ENCODE measurements around the gene IRF4.

The IRF4 gene

DNA sequence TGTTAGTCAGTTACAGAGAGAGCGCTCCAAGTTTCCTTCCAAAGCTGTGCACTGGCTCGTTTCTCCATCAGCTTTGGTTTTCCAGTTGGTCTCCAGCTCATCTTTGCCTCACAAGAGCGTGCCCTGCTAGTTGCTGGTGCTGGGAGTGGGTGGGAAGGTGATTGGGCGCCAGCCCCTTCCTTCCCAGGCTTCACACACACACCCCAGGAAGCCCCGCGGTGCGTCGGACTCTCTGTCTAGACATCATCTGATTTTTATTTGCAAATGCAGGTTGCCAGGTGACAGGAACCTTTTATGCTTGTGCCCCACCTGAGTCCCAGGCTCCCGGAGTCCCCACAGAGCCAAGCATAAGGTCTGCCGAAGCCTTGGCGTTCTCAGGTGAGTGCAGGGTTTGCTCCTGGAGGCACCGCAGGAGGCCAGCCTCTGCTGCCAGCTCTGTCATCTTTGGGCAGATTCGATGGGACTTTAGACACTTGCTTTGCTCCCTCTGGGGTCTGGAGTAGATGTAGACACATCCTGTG, 7.1 kb downstream of the IRF4 start:
- DNase-seq (ENCODE audit: low read depth), result no peak

DNA sequence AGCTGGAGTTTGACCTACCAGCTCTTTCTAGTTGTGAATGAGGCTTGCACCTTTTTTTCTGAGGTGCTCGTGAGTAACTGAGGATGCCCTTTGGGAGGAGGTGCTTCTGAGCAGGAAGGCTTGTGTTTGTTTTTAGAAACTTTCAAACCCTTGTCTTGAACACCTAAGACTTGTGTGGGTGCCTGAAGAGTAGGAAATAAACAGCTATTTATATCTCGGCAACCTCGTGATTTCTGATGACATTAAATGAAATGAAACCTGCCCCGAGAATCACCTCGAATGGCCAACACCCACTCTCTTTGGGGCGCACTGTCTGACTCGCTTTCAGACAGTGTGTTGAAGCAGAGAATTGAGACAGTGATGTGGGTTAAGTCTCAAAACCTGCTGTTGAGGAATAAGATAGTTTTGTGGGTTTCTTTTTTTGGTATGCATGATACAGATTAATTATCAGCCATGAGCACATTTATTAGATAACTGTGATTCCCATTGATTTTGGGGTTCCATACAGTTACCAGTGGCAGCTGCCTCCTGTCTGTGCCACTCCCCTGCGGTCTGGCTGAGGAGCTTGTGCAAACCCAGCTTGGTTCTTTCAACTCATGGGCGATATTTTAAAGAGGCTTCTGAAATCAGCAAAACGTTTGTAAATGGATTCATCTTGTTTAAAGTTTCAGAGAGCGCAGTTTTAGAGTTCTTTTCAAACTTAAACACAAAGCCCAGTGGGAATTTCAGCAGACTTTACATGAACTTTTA, 8.4 kb downstream of the IRF4 start:
- no peak for DNase-seq (ENCODE audit: low read depth)

DNA sequence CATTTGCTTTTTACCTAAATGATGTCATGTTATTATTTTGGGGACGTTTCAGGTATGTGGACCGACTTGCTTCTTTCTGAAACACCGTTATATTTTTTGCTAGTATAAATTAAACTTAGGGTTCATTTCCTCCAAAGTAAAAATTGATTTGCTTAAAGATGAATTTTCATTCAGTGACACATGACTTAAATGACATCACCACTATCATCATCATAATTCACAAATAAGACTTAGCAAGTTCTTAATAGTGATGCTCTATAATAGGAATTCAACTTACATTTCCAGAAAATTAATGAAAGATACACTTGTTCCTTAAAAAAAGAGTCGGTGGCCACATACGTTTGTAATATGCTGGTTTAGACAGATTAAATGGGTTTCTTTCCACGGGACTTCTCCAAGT, 9.3 kb downstream of the IRF4 start:
- no peak for DNase-seq (ENCODE audit: low read depth)

DNA sequence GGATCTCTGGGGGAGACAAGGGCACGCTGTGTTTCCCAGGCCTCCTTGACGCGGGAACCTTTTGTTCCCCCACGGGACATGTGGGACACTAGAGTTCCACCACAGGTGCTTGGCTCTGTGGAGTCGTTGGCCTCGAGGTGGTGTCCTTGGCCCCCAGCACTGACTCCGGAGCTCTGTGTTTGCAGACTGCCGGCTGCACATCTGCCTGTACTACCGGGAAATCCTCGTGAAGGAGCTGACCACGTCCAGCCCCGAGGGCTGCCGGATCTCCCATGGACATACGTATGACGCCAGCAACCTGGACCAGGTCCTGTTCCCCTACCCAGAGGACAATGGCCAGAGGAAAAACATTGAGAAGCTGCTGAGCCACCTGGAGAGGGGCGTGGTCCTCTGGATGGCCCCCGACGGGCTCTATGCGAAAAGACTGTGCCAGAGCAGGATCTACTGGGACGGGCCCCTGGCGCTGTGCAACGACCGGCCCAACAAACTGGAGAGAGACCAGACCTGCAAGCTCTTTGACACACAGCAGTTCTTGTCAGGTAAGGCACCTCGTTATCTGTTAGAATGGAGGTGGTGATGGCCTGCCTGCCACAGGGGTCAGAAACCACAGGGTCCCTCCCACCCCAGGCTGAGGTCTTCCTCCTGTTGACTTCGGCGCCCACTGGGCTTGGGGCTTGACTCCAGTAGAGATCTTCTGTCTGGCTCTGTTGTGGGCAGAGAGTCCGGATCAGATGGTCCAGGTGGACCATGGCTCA, 9.9 kb downstream of the IRF4 start:
- no peak for DNase-seq (ENCODE audit: low read depth)

DNA sequence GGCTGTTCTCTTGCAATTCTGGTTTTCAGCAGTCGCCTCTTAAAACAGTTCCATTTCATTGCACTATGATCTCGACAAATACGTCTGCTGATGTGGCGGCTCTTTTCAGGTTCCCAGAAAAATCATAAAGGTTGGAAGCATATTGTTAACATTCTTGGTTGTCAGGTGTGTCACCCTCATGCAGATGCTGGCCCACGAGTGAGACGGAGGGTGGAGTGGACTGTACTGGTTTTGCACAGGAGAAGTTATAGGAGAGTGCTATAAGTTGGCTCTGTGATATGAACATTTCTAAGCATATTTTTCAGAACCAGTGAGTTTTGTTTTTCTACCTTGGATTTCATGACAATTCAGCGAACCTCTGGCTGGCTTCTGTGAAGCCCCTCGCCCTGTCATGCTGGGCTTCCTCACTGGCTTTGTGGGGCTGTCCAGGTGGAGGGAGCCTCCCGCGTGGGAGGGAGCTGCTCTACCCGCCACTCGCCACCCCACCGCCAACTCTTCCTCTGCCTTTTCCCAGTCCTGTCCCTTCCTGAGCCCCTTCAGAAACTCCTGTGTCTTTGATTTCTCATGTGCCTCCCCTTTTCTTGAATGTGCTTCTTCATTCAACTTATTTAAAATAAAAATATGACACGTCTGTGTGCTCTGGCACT, 10.6 kb downstream of the IRF4 start:
- no peak for DNase-seq (ENCODE audit: low read depth)

DNA sequence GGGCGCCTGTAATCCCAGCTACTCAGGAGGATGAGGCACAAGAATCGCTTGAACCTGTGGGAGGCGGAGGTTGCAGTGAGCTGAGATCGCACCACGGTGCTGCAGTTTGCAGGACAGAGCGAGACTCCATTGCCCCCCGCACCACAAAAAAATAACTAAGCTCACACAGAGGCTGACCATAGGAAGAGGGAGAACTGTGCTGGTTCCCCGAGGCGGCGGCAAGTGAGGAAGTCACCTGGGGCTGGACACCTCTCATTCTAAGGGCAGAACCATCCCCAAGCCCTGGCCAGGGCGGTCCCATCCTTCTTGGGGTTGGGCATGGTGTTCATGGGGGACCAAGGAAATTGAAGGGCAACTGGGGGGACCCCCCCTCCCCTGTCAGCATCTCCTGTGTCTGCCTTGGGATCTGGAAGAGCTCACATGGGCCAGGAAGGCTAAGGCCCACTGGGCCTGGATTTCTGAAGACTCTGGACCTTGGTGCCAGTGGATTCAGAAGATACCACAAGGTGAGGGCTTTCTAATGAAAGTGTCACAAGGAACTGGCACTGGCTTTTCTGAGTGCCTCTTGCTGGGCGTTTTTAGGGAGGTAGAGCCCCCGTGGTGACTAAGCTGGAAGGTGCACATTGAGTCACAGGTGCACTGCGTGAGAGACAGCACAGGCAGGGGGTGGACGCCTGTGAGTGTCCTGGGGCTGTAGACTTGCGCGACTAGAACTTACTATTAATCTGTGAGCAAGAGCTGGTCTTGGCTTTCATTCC, 11.5 kb downstream of the IRF4 start:
- no peak for DNase-seq (ENCODE audit: low read depth)

DNA sequence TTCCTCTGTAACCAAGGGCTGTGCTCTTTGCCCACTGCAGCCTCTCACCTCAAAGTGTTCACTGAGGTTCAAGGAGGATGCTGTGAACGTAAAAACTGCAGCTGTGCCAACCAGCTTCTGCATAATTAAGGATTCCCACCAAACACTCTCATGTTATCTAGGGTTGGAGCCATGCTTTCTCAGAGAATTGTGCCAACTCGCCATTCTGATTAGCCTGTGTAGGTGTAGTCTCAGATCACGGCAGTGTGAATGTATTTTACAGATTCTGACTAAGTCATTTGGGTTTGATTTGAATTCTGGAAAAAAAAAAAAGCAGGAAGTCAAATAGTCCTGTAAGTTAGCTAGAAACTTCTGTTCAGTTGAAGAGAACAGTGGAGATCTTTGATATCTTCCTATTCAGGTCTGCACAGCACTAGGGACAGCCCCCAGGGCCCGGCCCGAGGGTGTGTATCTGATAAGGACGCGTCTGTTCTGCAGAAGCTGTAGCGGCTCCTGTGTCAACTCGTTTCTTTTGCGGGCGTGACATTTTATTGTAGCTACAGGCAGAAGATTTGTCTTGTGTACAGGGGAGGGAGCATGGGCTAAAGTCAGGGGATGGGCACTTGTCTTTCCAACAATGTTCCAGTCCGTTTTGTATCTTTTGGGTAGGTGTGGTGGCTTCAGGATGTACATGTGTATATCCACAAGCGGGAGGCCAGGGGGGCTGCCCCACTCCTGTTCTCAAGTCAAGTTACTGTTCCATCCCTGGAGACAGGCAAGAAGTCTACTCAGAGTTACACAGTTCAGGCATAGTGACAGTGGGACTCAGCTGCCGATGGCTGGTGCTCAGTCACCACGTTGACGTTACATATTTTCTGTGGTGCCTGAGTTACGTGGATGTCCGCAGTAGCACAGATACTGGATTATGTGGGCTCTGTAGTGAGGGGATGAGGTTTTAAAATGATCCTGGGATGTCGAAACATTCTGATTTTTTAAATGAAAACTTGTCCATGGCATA, 12.4 kb downstream of the IRF4 start:
- DNase-seq (ENCODE audit: low read depth), result no peak

DNA sequence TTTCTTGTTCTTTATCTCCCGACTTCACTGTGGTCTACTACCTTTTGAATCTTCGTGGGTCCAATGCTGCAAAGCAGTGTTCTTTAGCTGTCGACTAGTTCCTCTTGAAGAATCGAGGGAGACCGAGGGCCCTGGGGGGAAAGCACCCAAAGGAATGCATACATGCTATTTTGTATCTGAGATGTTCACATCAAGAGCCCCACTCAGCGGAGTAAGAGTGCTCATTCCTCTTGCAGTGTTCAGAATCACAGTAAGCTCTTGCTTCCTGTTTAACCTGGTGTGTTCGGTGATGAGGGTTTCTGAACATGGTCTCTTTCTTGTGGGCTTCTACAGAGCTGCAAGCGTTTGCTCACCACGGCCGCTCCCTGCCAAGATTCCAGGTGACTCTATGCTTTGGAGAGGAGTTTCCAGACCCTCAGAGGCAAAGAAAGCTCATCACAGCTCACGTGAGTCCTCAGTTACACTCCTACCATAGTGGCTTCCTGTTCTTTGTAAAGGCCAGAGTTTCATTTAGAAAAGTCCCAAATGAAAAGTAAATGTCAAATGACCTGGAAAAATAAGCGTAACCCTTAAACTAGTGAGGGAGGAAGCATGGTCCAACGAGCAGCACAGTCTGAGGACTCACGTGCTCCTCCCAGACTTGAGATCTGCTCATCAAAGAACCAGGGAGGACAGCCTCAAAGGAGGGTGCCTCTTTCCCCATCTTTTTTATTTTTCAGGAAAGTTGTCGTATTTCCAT, 13.3 kb downstream of the IRF4 start:
- DNase-seq (ENCODE audit: low read depth), result no peak

DNA sequence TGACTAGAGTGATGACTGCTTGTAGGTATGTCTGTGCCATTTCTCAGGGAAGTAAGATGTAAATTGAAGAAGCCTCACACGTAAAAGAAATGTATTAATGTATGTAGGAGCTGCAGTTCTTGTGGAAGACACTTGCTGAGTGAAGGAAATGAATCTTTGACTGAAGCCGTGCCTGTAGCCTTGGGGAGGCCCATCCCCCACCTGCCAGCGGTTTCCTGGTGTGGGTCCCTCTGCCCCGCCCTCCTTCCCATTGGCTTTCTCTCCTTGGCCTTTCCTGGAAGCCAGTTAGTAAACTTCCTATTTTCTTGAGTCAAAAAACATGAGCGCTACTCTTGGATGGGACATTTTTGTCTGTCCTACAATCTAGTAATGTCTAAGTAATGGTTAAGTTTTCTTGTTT, 16.6 kb downstream of the IRF4 start:
- no peak for DNase-seq (ENCODE audit: low read depth)

DNA sequence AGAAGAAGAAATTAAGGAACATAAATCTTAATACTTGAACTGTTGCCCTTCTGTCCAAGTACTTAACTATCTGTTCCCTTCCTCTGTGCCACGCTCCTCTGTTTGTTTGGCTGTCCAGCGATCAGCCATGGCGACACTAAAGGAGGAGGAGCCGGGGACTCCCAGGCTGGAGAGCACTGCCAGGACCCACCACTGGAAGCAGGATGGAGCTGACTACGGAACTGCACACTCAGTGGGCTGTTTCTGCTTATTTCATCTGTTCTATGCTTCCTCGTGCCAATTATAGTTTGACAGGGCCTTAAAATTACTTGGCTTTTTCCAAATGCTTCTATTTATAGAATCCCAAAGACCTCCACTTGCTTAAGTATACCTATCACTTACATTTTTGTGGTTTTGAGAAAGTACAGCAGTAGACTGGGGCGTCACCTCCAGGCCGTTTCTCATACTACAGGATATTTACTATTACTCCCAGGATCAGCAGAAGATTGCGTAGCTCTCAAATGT, 17.1 kb downstream of the IRF4 start:
- DNase-seq (ENCODE audit: low read depth), result no peak

DNA sequence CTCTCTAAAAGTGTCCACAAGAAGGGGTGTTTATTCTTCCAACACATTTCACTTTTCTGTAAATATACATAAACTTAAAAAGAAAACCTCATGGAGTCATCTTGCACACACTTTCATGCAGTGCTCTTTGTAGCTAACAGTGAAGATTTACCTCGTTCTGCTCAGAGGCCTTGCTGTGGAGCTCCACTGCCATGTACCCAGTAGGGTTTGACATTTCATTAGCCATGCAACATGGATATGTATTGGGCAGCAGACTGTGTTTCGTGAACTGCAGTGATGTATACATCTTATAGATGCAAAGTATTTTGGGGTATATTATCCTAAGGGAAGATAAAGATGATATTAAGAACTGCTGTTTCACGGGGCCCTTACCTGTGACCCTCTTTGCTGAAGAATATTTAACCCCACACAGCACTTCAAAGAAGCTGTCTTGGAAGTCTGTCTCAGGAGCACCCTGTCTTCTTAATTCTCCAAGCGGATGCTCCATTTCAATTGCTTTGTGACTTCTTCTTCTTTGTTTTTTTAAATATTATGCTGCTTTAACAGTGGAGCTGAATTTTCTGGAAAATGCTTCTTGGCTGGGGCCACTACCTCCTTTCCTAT, 17.9 kb downstream of the IRF4 start:
- DNase-seq (ENCODE audit: low read depth), result no peak

DNA sequence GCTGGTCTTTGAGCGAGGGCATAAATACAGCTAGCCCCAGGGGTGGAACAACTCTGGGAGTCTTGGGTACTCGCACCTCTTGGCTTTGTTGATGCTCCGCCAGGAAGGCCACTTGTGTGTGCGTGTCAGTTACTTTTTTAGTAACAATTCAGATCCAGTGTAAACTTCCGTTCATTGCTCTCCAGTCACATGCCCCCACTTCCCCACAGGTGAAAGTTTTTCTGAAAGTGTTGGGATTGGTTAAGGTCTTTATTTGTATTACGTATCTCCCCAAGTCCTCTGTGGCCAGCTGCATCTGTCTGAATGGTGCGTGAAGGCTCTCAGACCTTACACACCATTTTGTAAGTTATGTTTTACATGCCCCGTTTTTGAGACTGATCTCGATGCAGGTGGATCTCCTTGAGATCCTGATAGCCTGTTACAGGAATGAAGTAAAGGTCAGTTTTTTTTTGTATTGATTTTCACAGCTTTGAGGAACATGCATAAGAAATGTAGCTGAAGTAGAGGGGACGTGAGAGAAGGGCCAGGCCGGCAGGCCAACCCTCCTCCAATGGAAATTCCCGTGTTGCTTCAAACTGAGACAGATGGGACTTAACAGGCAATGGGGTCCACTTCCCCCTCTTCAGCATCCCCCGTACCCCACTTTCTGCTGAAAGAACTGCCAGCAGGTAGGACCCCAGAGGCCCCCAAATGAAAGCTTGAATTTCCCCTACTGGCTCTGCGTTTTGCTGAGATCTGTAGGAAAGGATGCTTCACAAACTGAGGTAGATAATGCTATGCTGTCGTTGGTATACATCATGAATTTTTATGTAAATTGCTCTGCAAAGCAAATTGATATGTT, 19.2 kb downstream of the IRF4 start:
- no peak for DNase-seq (ENCODE audit: low read depth)

DNA sequence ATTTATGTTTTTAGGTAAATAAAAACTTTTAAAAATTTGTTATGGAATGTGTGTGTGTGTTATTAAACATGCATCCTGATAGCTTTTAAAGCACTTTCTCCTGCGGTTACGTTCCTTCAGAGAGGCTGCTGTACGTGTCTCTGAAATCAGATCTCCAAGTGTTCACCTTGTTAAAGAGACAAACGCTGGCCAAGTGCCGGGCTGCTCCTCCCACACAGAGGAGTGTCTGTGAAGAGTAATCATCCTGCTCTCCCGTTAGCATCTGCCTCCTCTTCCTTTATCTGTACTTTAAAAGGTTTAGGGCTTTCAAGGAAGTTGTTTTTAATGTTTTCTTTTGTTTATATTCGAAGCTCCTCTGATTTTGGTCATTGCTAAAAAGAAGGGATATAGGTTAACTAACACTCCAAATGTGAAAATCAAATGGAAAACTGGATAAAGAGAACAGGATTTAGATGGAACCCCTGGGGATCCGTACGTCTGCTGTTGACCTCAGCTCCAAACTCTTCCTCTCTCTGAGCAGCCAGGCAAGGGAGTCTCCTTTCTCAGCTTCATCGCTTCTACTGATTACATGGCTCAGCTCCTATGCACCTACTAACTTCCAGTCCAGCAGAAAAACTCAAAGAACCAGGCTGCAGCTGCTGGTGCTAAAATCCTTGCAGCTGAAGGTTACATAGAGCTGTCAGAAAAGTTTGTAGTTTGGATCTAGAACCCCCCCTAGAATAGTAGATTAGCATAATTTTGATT, 20.0 kb downstream of the IRF4 start:
- no peak for DNase-seq (ENCODE audit: low read depth)

DNA sequence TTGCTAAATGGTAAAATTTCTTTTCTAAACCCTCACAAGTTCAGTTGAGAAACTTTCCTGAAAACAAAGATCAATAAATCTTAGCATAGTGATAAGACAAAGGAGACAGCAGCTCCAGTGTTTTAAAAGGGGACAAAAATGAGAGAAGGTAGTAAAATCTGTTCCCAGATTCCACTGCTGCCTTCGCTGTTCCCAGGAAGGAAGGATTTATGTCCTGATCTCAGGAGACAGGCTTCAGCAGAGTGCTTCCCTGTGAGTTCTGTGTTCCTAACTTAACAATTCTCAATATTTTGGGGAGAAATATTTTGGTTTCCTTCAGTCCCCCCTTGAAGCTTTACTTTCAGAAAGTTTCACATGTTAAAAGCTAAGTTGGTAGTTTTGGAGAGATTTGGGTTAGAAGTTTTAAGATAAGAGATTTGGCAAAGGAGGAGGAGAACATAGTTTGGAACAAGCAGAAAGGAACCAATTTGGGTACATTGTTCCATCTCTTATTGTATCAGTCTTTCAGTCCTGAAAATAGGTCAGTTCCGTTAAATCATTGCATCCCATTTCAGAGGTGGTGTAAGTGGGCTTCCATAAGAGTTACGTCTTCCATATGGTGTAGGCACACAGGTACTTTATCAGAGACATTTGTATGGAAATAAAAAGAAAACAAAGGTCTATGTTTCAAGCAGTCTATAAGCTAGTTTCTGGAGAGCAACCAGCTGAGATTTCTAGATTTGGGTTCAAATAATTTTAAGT, 20.8 kb downstream of the IRF4 start:
- no peak for DNase-seq (ENCODE audit: low read depth)

DNA sequence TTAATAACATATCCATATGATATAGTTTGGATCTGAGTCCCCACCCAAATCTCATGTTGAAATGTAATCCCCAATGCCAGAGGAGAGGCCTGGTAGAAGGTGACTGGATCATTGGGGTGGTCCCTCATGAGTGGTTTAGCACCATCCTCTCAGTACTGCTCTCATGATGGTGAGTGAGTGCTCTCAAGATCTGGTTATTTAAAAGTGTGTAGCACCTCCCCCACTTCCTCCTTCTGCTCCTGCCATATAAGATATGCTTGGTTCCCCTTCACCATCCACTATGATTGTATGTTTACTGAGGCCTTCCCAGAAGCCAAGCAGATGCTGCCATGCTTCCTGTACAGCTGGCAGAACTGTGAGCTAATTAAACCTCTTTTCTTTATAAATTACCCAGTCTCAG, 22.9 kb downstream of the IRF4 start:
- DNase-seq (ENCODE audit: low read depth), result no peak

DNA sequence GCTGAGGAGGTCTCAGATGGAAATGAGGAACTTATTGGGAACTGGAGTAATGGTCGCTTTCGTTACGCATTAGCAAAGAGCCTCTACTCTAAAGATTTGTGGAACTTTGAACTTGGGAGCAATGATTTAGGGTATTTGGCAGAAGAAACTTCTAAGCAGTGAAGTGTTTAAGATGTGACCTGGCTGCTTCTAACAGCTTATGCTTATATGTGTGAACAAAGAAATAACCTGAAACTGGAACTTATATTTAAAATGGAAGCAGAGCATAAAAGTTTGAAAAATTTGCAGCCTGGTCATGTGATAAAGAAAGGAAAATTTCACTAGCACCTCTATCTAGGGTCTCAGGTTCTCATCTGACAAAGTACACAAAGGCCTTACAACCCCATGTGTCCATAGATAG, 23.5 kb downstream of the IRF4 start:
- no peak for DNase-seq (ENCODE audit: low read depth)

DNA sequence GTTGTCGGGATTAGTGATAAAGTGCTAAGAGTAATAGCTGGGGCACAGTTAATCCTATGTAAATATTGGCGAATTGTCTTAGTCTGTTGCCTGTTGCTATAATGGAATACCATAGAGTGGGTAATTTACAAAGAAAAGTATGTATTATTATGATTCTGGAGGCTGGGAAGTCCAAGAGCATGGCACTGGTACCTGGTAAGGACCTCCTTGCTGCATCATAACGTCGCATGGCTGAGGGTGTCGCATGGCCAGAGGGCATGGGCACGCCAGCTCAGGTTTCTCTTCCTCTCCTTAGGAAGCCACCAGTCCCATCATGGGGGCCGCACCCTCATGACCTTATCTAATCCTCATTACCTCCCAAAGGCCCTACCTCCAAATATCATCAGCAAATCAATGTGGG, 29.7 kb downstream of the IRF4 start:
- no peak for DNase-seq (ENCODE audit: low read depth)
